GM10266 (cell line): ENCODE data around the gene TBC1D2.

Experiments
- DNase-seq: peaks from one replicate; pipeline ENCODE4 v3.0.0; 2012; ENCODE audit errors: extremely low spot score
- TF ChIP-seq, protein P1 (sequence below): IDR thresholded peaks from 2 replicates; pipeline ENCODE4 v1.5.1; 2012; ENCODE audit warnings: mild to moderate bottlenecking, low read depth; ENCODE audit not compliant: control insufficient read depth, insufficient read depth; ENCODE audit errors: missing control alignments

The TBC1D2 gene

DNA sequence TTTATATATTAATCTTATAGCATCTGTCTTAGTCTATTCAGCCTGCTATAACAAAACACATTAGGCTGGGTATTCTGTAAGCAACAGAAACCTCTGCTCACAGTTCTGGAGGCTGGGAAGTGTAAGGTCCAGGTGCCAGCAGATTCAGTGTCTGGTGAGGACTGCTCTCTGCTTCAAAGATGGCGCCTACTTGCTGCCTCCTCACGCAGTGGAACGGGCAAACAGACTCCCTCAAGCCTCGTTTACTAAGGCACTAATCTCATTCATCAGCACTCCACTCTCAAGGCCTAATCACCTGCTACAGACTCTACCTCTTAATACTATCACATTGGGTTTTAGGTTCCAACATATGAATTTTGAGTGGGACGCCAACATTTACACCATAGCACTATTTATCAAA lies 5.2 kb upstream of the TBC1D2 start:
- TF ChIP-seq, protein P1, sequence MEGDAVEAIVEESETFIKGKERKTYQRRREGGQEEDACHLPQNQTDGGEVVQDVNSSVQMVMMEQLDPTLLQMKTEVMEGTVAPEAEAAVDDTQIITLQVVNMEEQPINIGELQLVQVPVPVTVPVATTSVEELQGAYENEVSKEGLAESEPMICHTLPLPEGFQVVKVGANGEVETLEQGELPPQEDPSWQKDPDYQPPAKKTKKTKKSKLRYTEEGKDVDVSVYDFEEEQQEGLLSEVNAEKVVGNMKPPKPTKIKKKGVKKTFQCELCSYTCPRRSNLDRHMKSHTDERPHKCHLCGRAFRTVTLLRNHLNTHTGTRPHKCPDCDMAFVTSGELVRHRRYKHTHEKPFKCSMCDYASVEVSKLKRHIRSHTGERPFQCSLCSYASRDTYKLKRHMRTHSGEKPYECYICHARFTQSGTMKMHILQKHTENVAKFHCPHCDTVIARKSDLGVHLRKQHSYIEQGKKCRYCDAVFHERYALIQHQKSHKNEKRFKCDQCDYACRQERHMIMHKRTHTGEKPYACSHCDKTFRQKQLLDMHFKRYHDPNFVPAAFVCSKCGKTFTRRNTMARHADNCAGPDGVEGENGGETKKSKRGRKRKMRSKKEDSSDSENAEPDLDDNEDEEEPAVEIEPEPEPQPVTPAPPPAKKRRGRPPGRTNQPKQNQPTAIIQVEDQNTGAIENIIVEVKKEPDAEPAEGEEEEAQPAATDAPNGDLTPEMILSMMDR: no peak

DNA sequence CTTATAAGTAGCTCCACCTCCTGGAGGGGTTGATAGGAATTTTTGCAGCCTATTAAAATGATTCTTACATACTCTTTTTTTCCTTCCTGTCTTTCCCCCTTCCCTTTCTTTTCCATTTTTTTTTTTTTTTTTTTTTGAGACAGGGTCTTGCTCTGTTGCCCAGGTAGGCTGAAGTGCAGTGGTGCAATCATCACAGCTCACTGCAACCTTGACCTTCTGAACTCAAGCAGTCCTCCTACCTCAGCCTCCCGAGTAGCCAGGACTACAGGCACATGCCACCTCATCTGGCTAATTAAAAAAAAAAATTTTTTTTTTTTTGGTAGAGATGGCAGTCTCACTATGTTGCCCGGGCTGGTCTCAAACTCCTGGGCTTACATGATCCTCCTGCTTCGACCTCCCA lies 4.3 kb upstream of the TBC1D2 start:
- DNase-seq: no peak
- TF ChIP-seq, protein P1: no peak

More for the DNA sequence above, 5.2 kb upstream of the TBC1D2 start:
- DNase-seq: no peak

DNA sequence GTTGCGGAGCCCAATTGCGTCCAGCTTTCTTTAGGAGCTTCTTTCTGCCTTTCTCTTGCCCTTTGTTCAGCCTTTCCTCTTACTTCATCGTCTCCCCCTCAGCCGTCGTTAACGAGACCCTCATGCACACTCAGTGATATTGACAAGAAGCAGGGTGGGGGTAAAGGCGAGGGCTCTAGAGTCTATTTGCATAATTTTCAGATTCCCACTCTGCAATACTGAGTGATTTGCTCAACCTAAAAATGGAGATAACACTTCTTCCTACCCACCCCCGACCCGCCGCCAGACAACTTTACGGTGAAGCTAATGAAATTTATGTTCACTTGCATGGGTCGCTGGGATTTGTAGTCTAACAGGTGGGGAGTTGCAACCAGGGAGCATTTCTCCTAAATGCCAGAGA lies 1.3 kb upstream of the TBC1D2 start:
- TF ChIP-seq, protein P1: no peak
- no peak for DNase-seq

DNA sequence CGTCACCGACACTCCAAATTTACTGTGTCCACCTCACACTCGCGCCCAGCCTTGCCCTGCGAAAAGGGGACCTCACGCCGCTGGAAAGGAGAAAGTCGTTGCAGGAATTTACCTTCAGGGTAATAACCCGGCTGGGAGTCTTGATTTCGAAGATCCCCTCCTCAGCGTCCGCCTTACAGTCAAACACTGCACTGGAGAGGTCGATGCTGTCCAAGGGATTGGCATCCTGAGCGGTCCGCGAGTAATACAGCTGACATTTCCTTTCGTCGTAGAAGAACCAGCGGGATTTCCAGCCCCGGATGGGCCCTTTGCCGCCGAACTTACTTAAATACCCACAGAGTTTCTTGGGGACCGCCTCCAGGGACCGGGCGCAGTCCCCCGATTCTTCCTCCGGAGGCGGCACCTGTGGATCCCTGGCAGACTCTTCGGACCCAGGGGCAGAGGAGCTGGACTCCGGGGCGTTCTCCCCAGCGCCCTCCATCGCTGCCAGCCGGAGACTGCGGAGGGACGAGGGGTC lies 330 bp downstream of the TBC1D2 start:
- peak; percentile 42 for DNase-seq
- TF ChIP-seq, protein P1: no peak

DNA sequence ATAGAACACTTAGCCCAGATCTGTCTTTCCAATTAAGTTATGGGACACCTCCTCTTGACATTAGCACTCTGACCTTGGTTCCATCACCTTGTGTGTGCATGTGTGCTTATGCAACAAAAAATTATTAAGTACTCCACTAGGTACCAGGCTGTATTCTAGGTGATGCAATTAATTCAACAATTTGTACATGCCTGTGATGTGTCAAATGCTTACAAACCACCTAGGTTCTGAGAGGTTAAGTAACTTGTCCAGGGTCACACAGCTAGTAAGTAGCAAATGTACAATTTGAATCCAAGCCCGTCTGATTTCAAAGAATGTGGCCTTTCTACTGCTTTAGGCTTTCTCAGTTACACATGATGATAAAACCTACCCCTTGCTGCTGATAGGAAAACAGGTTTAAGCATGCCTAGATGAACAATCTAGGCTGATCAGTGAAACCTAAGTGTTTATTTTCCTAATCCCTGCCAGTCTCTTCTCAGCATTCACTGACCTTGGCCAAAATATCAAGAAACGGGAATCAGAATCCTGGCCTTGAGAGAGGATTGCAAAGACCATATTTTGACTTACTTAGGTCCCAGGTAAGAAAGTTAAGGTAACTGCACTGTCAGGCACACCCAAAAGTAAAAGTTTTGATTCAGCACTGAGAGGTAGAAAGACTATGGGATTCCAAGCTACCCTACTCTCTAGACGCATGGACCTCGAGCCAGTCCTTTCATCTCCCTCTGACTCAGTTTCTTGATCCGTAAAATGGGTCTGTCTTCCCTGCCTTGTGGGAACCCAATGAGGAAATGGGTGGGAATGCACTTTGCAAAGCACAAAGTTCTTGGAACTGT lies 1.0 kb downstream of the TBC1D2 start:
- DNase-seq: no peak
- TF ChIP-seq, protein P1: no peak

DNA sequence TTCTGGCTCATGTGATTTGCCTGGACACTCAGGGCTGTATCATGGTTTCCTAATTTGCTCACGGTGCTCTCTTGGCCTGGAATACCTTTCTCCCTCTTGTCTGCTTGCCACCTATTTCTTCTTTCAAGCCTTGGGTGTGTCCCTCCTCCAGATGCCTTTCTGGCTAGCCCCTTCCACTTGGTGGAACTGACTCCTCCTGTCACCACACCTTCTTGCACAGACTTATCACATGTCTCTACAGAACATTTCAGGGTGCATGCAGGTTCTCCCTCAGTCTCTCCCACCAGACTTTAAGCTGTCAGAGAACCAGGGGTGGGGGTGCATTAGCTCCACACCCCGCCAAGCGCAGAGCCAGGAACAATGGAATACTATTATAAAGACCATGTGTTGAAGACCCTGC lies 1.9 kb downstream of the TBC1D2 start:
- TF ChIP-seq, protein P1: no peak
- DNase-seq: no peak

DNA sequence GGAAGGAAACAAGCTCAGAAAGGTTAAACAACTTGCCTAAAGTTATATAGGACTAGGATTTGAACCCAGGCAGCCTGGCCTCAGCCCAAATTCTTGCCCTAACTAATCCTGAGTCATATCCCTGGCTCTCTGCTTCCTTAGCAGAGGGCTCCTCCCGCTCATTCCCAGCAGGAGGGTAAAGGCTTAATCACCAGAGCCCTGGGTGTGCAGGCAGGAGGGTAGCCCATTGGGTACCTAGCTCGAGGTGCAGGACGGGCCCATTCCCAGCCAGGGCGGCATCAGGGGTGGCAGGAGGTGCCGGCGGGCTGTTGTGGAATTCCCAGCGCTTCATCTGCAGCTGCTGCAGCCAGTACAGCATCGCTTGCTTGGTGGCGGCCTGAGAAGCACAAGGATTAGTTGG lies 3.9 kb downstream of the TBC1D2 start:
- DNase-seq: no peak
- TF ChIP-seq, protein P1: no peak
